HepG2 (cell line): Measurements from ENCODE around the gene SH3BGR. TPM values are rescaled to one million over a fixed set of nuclear protein-coding genes. Genes with fewer than 3 reads are reported as not detected.

ENCODE experiments used
- ARHGAP35 ChIP-seq: sonication (generic); formaldehyde crosslinking; IDR thresholded peaks from 2 replicates; pipeline ENCODE4 v1.9.0; 2022; ENCODE audit warnings: mild to moderate bottlenecking, inconsistent platforms, moderate library complexity, missing genetic modification reagents, borderline replicate concordance
- ARID3A ChIP-seq: IDR thresholded peaks from 2 replicates; pipeline ENCODE4 v1.6.1; 2012; ENCODE audit warnings: low read depth, low read length, improper control_type of control experiment
- BORCS8-MEF2B ChIP-seq: sonication (generic); formaldehyde crosslinking; IDR thresholded peaks from 2 replicates; pipeline ENCODE4 v1.8.0; 2022; ENCODE audit warnings: mild to moderate bottlenecking, missing genetic modification reagents
- CAMTA2 ChIP-seq: sonication (generic); formaldehyde crosslinking; IDR thresholded peaks from 2 replicates; pipeline ENCODE4 v1.4.0; 2020; ENCODE audit warnings: mild to moderate bottlenecking, missing genetic modification reagents, borderline replicate concordance
- HNRNPLL ChIP-seq: fragments of 200-400 bp; formaldehyde crosslinking; IDR thresholded peaks from 2 replicates; pipeline ENCODE4 v1.6.1; 2017; ENCODE audit warnings: mild to moderate bottlenecking, low read depth, low read length; ENCODE audit not compliant: poor library complexity, severe bottlenecking
- KAT7 ChIP-seq: IDR thresholded peaks from 2 replicates; pipeline ENCODE4 v1.6.1; 2018; ENCODE audit warnings: borderline replicate concordance, missing compliant biosample characterization
- PITX1 ChIP-seq: sonication (generic); formaldehyde crosslinking; IDR thresholded peaks from 2 replicates; pipeline ENCODE4 v1.5.1; 2020; ENCODE audit warnings: mild to moderate bottlenecking, missing genetic modification reagents
- RFX1 ChIP-seq: fragments of 450-650 bp; IDR thresholded peaks from 2 replicates; pipeline ENCODE4 v1.6.1; 2017
- RFX3 ChIP-seq: IDR thresholded peaks from 2 replicates; pipeline ENCODE4 v1.6.1; 2016; ENCODE audit warnings: missing biosample characterization, missing genetic modification reagents
- RFX5 ChIP-seq: IDR thresholded peaks from 2 replicates; pipeline ENCODE4 v1.6.1; 2011; ENCODE audit warnings: low read depth, low read length, improper control_type of control experiment
- SP4 ChIP-seq: sonication (generic); formaldehyde crosslinking; IDR thresholded peaks from 2 replicates; pipeline ENCODE4 v1.8.1; 2023; ENCODE audit warnings: mild to moderate bottlenecking, missing genetic modification reagents
- ZBTB34 ChIP-seq: sonication (generic); formaldehyde crosslinking; IDR thresholded peaks from 2 replicates; pipeline ENCODE4 v1.8.0; 2022; ENCODE audit warnings: mild to moderate bottlenecking, missing genetic modification reagents
- ZKSCAN1 ChIP-seq: fragments of 150-350 bp; IDR thresholded peaks from 2 replicates; pipeline ENCODE4 v1.6.1; 2014; ENCODE audit warnings: low read length
- ZMYM2 ChIP-seq: sonication (generic); formaldehyde crosslinking; IDR thresholded peaks from 2 replicates; pipeline ENCODE4 v1.8.0; 2022; ENCODE audit warnings: mild to moderate bottlenecking, missing genetic modification reagents
- ZNF20 ChIP-seq: sonication (generic); formaldehyde crosslinking; IDR thresholded peaks from 2 replicates; pipeline ENCODE4 v1.4.0; 2020; ENCODE audit warnings: mild to moderate bottlenecking, moderate library complexity, missing genetic modification reagents
- ZNF337 ChIP-seq: sonication (generic); formaldehyde crosslinking; IDR thresholded peaks from 2 replicates; pipeline ENCODE4 v1.5.1; 2020; ENCODE audit warnings: missing genetic modification reagents, low read depth, mild to moderate bottlenecking, borderline replicate concordance
- ZNF749 ChIP-seq: sonication (generic); formaldehyde crosslinking; IDR thresholded peaks from 2 replicates; pipeline ENCODE4 v1.8.0; 2022; ENCODE audit warnings: mild to moderate bottlenecking, missing genetic modification reagents, moderate library complexity, borderline replicate concordance
- ZSCAN31 ChIP-seq: sonication (generic); formaldehyde crosslinking; IDR thresholded peaks from 2 replicates; pipeline ENCODE4 v1.5.0; 2020; ENCODE audit warnings: low read depth, mild to moderate bottlenecking, missing genetic modification reagents
- ZSCAN5A ChIP-seq: sonication (generic); formaldehyde crosslinking; IDR thresholded peaks from 2 replicates; pipeline ENCODE4 v1.8.0; 2022; ENCODE audit warnings: mild to moderate bottlenecking, missing genetic modification reagents, borderline replicate concordance
- polyA plus RNA-seq, 8 experiments: library from polyadenylated mRNA; depleted of rRNA in 3 of 8; stranded (reverse) in 7 of 8; unstranded in 1 of 8; fragments of >200 nt; fragmentation: Illumina TruSeq in 4 of 8; extraction: Trizol in 4 of 8; gene quantifications; 2 replicates each; pipeline versions ENCODE4 v1.2.1 to v1.2.3, GENCODE V29; 2011 to 2016; ENCODE audit warnings: low read depth in 4 of 8, missing spikeins in 1 of 8, mixed read lengths in 1 of 8; ENCODE audit not compliant: insufficient read depth in 1 of 8
- total RNA-seq, 5 experiments: library from RNA; depleted of rRNA; stranded (reverse); fragments of >200 nt; fragmentation: Illumina TruSeq; extraction: Trizol; gene quantifications; 2 replicates each; pipeline ENCODE4 v1.2.3, GENCODE V29; 2016; ENCODE audit warnings: low read depth in 1 of 5
- TF ChIP-seq, protein P1 (sequence below): sonication (generic); formaldehyde crosslinking; IDR thresholded peaks from 2 replicates; pipeline ENCODE4 v1.4.0; 2020; ENCODE audit warnings: low read depth, missing genetic modification reagents

The SH3BGR gene
- total and polyA plus RNA-seq, 2 of the 13 experiments (the other 11 are each of a cell fraction or from before 2014, with no cell fraction given) = 0.48 TPM; not detected in 1

GRCh38 chr21:39445321-39446269, 6.2 kb upstream of the SH3BGR start, which contains the start of gene LCA5L (continued):
- peak; percentile 93 for TF ChIP-seq RFX1
- 0 out of 2 replicates have a peak, but pooled peaks have one; percentile 25 for TF ChIP-seq ZMYM2 (CRISPR knock-in tag)
- TF ChIP-seq ZKSCAN1 = no peak
- TF ChIP-seq, protein P1, sequence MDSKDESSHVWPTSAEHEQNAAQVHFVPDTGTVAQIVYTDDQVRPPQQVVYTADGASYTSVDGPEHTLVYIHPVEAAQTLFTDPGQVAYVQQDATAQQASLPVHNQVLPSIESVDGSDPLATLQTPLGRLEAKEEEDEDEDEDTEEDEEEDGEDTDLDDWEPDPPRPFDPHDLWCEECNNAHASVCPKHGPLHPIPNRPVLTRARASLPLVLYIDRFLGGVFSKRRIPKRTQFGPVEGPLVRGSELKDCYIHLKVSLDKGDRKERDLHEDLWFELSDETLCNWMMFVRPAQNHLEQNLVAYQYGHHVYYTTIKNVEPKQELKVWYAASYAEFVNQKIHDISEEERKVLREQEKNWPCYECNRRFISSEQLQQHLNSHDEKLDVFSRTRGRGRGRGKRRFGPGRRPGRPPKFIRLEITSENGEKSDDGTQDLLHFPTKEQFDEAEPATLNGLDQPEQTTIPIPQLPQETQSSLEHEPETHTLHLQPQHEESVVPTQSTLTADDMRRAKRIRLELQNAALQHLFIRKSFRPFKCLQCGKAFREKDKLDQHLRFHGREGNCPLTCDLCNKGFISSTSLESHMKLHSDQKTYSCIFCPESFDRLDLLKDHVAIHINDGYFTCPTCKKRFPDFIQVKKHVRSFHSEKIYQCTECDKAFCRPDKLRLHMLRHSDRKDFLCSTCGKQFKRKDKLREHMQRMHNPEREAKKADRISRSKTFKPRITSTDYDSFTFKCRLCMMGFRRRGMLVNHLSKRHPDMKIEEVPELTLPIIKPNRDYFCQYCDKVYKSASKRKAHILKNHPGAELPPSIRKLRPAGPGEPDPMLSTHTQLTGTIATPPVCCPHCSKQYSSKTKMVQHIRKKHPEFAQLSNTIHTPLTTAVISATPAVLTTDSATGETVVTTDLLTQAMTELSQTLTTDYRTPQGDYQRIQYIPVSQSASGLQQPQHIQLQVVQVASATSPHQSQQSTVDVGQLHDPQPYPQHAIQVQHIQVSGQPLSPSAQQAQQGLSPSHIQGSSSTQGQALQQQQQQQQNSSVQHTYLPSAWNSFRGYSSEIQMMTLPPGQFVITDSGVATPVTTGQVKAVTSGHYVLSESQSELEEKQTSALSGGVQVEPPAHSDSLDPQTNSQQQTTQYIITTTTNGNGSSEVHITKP = no peak
- TF ChIP-seq ARID3A = no peak
- TF ChIP-seq ZBTB34 (CRISPR knock-in tag) = 0 out of 2 replicates have a peak, but pooled peaks have one; percentile 56
- 0 out of 2 replicates have a peak, but pooled peaks have one; percentile 36 for TF ChIP-seq ZSCAN5A (CRISPR knock-in tag)
- TF ChIP-seq KAT7 (CRISPR knock-in tag) = peak; percentile 66; the same call in 1 of the 2 replicates
- TF ChIP-seq CAMTA2 (CRISPR knock-in tag) = no peak
- no peak for TF ChIP-seq RFX5
- no peak; the same call in 1 of the 2 replicates for TF ChIP-seq BORCS8-MEF2B (CRISPR knock-in tag)
- peak; percentile 81 for TF ChIP-seq RFX3 (CRISPR knock-in tag)
- TF ChIP-seq ZSCAN31 = 0 out of 2 replicates have a peak, but pooled peaks have one; percentile 18
- 0 out of 2 replicates have a peak, but pooled peaks have one; percentile 21 for TF ChIP-seq PITX1 (CRISPR knock-in tag)
- peak; percentile 100 for TF ChIP-seq HNRNPLL
- TF ChIP-seq ZNF337 (CRISPR knock-in tag) = peak; percentile 52; the same call in 1 of the 2 replicates
- peak; percentile 45 for TF ChIP-seq SP4 (CRISPR knock-in tag)
- peak; percentile 54; the same call in 1 of the 2 replicates for TF ChIP-seq ZNF749
- 0 out of 2 replicates have a peak, but pooled peaks have one; percentile 63 for TF ChIP-seq ARHGAP35 (CRISPR knock-in tag)
- TF ChIP-seq ZNF20 (CRISPR knock-in tag) = peak; percentile 48; the same call in 1 of the 2 replicates
